ENCODE data around the gene KRTAP5-10.
"Not testable (repeated sequence)": the region's sequence is repeated elsewhere in the genome, so short reads cannot be mapped to it uniquely, and the experiment has no call there.

Gene KRTAP5-10

DNA sequence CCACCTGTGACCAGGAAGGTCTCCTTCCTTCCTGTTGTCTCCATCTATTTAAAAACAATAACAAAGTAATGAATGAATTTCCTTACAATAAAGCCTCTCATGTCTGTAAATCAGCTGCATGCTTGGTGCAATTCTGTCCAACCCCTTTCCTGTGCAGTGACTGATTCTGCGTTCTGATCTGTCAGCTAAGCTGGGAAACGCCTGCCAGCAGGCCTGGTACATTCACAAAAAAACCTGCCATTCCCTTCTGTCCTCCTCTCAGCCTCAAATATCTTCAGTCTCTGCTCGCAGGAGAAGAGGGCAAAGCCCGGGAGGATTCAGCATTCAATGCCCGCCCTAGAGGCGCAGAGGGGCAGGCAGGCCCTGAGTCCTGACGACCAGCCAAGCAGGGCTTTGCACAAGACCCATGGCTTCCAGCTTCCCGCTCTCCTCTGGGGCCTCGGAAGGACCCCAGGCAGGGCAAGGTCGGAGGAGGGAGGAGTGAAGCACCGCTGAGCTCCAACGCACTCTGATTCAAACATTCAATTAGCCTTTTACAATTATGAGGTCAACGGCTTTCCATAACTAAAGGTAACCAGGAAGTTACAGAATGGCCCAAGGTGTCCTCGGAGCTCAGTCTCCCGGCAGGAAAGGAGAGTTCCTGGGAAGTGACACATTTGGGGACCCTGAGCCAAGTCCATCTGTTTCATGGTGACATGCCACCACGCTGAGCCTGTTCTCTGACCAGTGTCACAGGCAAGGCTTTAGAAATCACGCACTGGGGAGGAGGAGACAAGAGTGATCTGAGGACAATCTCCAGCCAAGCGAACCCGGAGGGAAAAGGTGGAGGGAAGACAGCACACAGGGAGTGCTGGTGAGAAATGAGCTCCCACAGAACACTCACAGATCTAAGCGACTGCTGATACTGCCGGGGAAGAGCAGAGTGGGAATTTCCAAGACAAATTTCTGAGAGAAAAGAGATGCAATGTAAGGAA lies 1.6 kb downstream of the KRTAP5-10 start:
- H3K4me3 ChIP-seq (ENCODE audit: low read length); H3K27me3 ChIP-seq (ENCODE audit: control insufficient read depth, insufficient read depth, low read length); H3K9ac ChIP-seq (ENCODE audit: low read length); H3K27ac ChIP-seq (ENCODE audit: low read depth, low read length); H3K4me1 ChIP-seq (ENCODE audit: control insufficient read depth, insufficient read depth, low read length); H3K36me3 ChIP-seq (ENCODE audit: control insufficient read depth, insufficient read depth, low read length): not testable (repeated sequence)

- H3K4me1 ChIP-seq (ENCODE audit: control insufficient read depth, insufficient read depth, low read length); H3K27ac ChIP-seq (ENCODE audit: low read depth, low read length); H3K4me3 ChIP-seq (ENCODE audit: low read length); H3K9ac ChIP-seq (ENCODE audit: low read length); H3K27me3 ChIP-seq (ENCODE audit: control insufficient read depth, insufficient read depth, low read length); H3K36me3 ChIP-seq (ENCODE audit: control insufficient read depth, insufficient read depth, low read length): not testable (repeated sequence)
Measured at GRCh38 chr11:71567633-71568032, 2.3 kb downstream of the KRTAP5-10 start.

DNA sequence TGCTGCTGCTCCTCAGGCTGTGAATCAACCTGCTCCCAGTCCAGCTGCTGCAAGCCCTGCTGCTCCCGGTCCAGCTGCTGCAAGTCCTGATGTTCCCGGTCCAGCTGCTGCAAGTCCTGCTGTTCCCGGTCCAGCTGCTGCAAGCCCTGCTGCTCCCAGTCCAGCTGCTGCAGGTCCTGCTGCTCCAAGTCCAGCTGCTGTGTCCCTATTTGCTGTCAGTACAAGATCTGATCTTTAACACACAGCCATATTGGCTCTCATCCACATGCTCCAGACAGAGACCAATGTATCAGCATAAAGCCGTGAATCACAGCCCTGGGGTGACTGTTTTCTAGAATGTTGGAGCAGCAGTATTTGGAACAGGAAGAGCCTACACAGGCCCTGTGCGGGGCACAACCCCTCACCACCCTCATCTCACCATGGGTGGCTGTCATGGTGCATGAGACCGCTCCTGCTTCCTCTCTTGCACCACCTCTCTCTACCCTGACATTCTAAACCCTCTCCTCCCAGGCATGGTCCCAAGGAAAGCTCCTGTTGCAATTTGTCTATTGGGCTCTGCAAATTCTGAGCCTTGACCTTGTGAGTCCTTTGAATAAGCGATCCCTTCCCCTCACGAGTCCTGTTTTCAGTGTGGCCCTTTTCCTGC lies 3.5 kb downstream of the KRTAP5-10 start:
- Histone ChIP-seq H3K4me1 (ENCODE audit: control insufficient read depth, insufficient read depth, low read length) (no peaks in the 10 kb centered on the region), H3K9ac (ENCODE audit: low read length) (no peak overlapping the region), H3K36me3 (ENCODE audit: control insufficient read depth, insufficient read depth, low read length) (no peaks in the 10 kb centered on the region), H3K4me3 (ENCODE audit: low read length) (no peak overlapping the region), H3K27ac (ENCODE audit: low read depth, low read length) (no peak overlapping the region), H3K27me3 (ENCODE audit: control insufficient read depth, insufficient read depth, low read length) (no peaks in the 10 kb centered on the region)

- H3K36me3 ChIP-seq (ENCODE audit: control insufficient read depth, insufficient read depth, low read length); H3K9ac ChIP-seq (ENCODE audit: low read length); H3K4me3 ChIP-seq (ENCODE audit: low read length); H3K4me1 ChIP-seq (ENCODE audit: control insufficient read depth, insufficient read depth, low read length); H3K27ac ChIP-seq (ENCODE audit: low read depth, low read length); H3K27me3 ChIP-seq (ENCODE audit: control insufficient read depth, insufficient read depth, low read length): not testable (repeated sequence)
Measured at GRCh38 chr11:71571101-71571850, 5.9 kb downstream of the KRTAP5-10 start.

GRCh38 chr11:71572811-71573210 lies 7.4 kb downstream of the KRTAP5-10 start:
- Histone ChIP-seq H3K4me3 (ENCODE audit: low read length) (no peak overlapping the region), H3K36me3 (ENCODE audit: control insufficient read depth, insufficient read depth, low read length) (no peaks in the 10 kb centered on the region), H3K9ac (ENCODE audit: low read length) (no peak overlapping the region), H3K27me3 (ENCODE audit: control insufficient read depth, insufficient read depth, low read length) (no peaks in the 10 kb centered on the region), H3K4me1 (ENCODE audit: control insufficient read depth, insufficient read depth, low read length) (no peaks in the 10 kb centered on the region), H3K27ac (ENCODE audit: low read depth, low read length) (no peak overlapping the region)

GRCh38 chr11:71574418-71574817 lies 9.1 kb downstream of the KRTAP5-10 start:
- H3K36me3 ChIP-seq (ENCODE audit: control insufficient read depth, insufficient read depth, low read length), result no peaks in the 10 kb centered on the region
- H3K4me3 ChIP-seq (ENCODE audit: low read length), result no peak overlapping the region
- no peaks in the 10 kb centered on the region for H3K27me3 ChIP-seq (ENCODE audit: control insufficient read depth, insufficient read depth, low read length)
- no peak overlapping the region for H3K9ac ChIP-seq (ENCODE audit: low read length)
- H3K27ac ChIP-seq (ENCODE audit: low read depth, low read length), result no peak overlapping the region
- no peaks in the 10 kb centered on the region for H3K4me1 ChIP-seq (ENCODE audit: control insufficient read depth, insufficient read depth, low read length)

DNA sequence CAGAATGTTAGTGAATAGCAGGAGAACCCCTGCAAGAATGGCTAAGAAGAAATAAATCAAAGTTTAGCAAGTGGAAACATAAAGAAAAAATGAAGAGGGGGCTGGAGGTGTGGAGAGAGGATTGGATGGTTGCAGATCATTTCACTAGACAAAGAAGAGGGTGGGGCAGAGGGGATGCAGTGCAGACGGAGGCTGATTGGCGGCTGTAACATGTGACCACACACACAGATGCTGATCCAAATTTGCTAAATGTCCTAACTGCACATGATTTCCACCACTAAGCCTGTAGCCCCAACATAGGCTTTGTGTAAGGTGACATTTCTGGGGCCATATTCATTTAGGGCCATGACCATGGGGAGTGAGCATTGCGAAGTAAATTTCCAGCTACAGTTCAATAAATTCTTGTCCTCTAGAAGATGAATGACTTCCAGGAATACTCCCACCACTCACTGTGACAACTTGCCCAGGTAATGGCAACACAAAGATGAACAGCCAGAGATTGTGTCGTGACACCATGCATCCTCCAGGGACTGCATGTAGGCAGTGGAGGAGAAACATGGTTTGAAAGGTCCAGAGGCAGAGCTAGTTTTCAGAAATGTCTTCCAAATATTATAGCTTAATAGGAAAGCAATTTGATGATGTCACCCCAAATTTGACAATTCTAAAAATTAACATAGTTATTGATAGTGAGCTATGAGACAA lies 10.5 kb downstream of the KRTAP5-10 start:
- H3K9ac ChIP-seq (ENCODE audit: low read length), result no peak overlapping the region
- H3K4me3 ChIP-seq (ENCODE audit: low read length), result no peak overlapping the region
- no peaks in the 10 kb centered on the region for H3K27me3 ChIP-seq (ENCODE audit: control insufficient read depth, insufficient read depth, low read length)
- no peaks in the 10 kb centered on the region for H3K4me1 ChIP-seq (ENCODE audit: control insufficient read depth, insufficient read depth, low read length)
- H3K36me3 ChIP-seq (ENCODE audit: control insufficient read depth, insufficient read depth, low read length), result no peaks in the 10 kb centered on the region
- H3K27ac ChIP-seq (ENCODE audit: low read depth, low read length), result no peak overlapping the region

- not testable (repeated sequence) for H3K27ac ChIP-seq (ENCODE audit: low read depth, low read length); H3K27me3 ChIP-seq (ENCODE audit: control insufficient read depth, insufficient read depth, low read length); H3K4me3 ChIP-seq (ENCODE audit: low read length); H3K4me1 ChIP-seq (ENCODE audit: control insufficient read depth, insufficient read depth, low read length); H3K36me3 ChIP-seq (ENCODE audit: control insufficient read depth, insufficient read depth, low read length); H3K9ac ChIP-seq (ENCODE audit: low read length)
Measured at GRCh38 chr11:71576688-71577465, 11.5 kb downstream of the KRTAP5-10 start.

DNA sequence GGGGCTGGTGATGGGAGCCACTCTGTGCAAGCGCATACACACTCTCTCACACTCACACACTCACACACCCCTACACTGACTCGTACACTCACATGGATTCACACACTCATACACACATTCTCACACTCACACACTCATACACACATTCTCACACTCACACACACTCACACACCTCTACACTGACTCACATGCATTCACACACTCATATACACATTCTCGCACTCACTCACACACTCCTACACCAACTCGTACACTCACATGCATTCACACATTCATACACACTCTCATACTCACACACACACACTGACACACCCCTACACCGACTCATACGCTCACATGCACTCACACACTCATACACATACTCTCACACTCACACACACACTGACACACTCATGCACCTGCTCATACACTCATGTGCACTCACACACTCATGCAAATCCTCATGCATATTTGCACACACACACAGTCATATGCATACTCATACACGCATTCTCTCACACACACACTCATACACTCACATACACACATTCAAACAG lies 12.2 kb downstream of the KRTAP5-10 start:
- no peaks in the 10 kb centered on the region for H3K27me3 ChIP-seq (ENCODE audit: control insufficient read depth, insufficient read depth, low read length)
- H3K9ac ChIP-seq (ENCODE audit: low read length), result no peak overlapping the region
- no peaks in the 10 kb centered on the region for H3K4me1 ChIP-seq (ENCODE audit: control insufficient read depth, insufficient read depth, low read length)
- H3K4me3 ChIP-seq (ENCODE audit: low read length), result no peak overlapping the region
- no peaks in the 10 kb centered on the region for H3K36me3 ChIP-seq (ENCODE audit: control insufficient read depth, insufficient read depth, low read length)
- H3K27ac ChIP-seq (ENCODE audit: low read depth, low read length), result no peak overlapping the region

- H3K9ac ChIP-seq (ENCODE audit: low read length), result not testable (repeated sequence)
Measured at GRCh38 chr11:71579513-71579912, 14.2 kb downstream of the KRTAP5-10 start.

More at GRCh38 chr11:71579513-71579912, 14.2 kb downstream of the KRTAP5-10 start:
- not testable (repeated sequence) for H3K27ac ChIP-seq (ENCODE audit: low read depth, low read length); H3K27me3 ChIP-seq (ENCODE audit: control insufficient read depth, insufficient read depth, low read length); H3K4me3 ChIP-seq (ENCODE audit: low read length); H3K4me1 ChIP-seq (ENCODE audit: control insufficient read depth, insufficient read depth, low read length); H3K36me3 ChIP-seq (ENCODE audit: control insufficient read depth, insufficient read depth, low read length)
